ENCODE results near the gene ADAM8. TPM values are rescaled to one million over a fixed set of nuclear protein-coding genes. Genes with fewer than 3 reads are reported as not detected.

ADAM8 gene
- total and polyA plus RNA-seq, 2 of the 8 experiments (the other 6 are each of a cell fraction or from before 2014, with no cell fraction given) = 4.6 TPM

GRCh38 chr10:133248334-133248715 is 28.3 kb downstream of the ADAM8 start:
- POLR2A ChIA-PET (ENCODE audit: partially characterized antibody) = interaction anchor here (2.1 kb wide), 1 partner anchor 9 kb away, joined by 6 read pairs; no protein-coding TSS in a partner anchor
- H3K14ac ChIP-seq (ENCODE audit: insufficient read length) = no peak overlapping the region
- TF ChIP-seq CHD1 (IDR thresholded peaks at IDR 0.05; ENCODE audit: low read depth, low read length) (no peak), TAF7 (optimal IDR thresholded peaks at IDR 0.05; ENCODE audit: borderline replicate concordance, low read depth, low read length) (no peak), POU5F1 (IDR thresholded peaks at IDR 0.05; ENCODE audit: low read depth, low read length) (no peak), RXRA (IDR thresholded peaks at IDR 0.05; ENCODE audit: insufficient read depth, low read depth, low read length) (no peak), CTBP2 (IDR thresholded peaks at IDR 0.05; ENCODE audit: borderline replicate concordance, insufficient read depth, insufficient read length, low read length) (no peak), SIRT6 (IDR thresholded peaks at IDR 0.05; ENCODE audit: low read length) (no peak), TBP (IDR thresholded peaks at IDR 0.05; ENCODE audit: low read depth, low read length) (no peak), ASH2L (IDR thresholded peaks at IDR 0.05; ENCODE audit: low read length) (no peak), RNF2 (IDR thresholded peaks at IDR 0.05; ENCODE audit: borderline replicate concordance, low read depth, low read length, missing control alignments, poor library complexity, severe bottlenecking) (no peak), POLR2AphosphoS5 (IDR thresholded peaks at IDR 0.05; ENCODE audit: low read depth, low read length) (no peak), FOSL1 (IDR thresholded peaks at IDR 0.05; ENCODE audit: insufficient read depth, low read depth, low read length) (no peak), SP1 (IDR thresholded peaks at IDR 0.05; ENCODE audit: low read depth, low read length) (no peak), KDM4A (IDR thresholded peaks at IDR 0.05; ENCODE audit: low read depth, low read length, severe bottlenecking) (no peak), CBX5 (IDR thresholded peaks at IDR 0.05; ENCODE audit: low read depth, low read length) (no peak)

More at GRCh38 chr10:133248334-133248715, 28.3 kb downstream of the ADAM8 start:
- Histone ChIP-seq H3K4me2 (ENCODE audit: insufficient read depth in 1 of 2, low read depth in 2 of 2, low read length in 2 of 2) (no peak overlapping the region), H2BK120ac (replicated peaks; ENCODE audit: low read depth, low read length) (peak overlapping the region; percentile 31), H2AK5ac (ENCODE audit: low read depth, low read length) (no peak overlapping the region), H2BK20ac (ENCODE audit: low read length) (peak overlapping the region; percentile 48; the same call in 1 of the 2 replicates), H3K27ac (ENCODE audit: low read depth, low read length) (no peak overlapping the region), H3K23me2 (ENCODE audit: low read depth, low read length) (0 out of 2 replicates have a peak, but pooled peaks cover 1% of the 10 kb centered on the region), H4K20me1 (replicated peaks in 1 of 2; ENCODE audit: control insufficient read depth in 1 of 2, insufficient read depth in 2 of 2, low read length in 2 of 2) (peaks cover 0 to 2% of the 10 kb centered on the region in 2 experiments), H4K8ac (ENCODE audit: extremely low read depth, insufficient read depth, low read length) (no peak overlapping the region), H2AFZ (ENCODE audit: low read length) (no peak overlapping the region), H3K4me3 (ENCODE audit: extremely low read depth in 1 of 4, insufficient read depth in 2 of 4, low read depth in 3 of 4, low read length in 4 of 4) (no peak overlapping the region), H3K4me1 (replicated peaks in 1 of 4; ENCODE audit: control insufficient read depth in 3 of 4, insufficient read depth in 4 of 4, low read length in 3 of 4) (peaks cover 0 to 15% (median 8%) of the 10 kb centered on the region in 4 experiments; a peak in 5 of 7 replicates), H2BK5ac (ENCODE audit: low read depth, low read length) (peak overlapping the region; percentile 66; the same call in 1 of the 2 replicates), H2BK15ac (ENCODE audit: low read length) (no peak overlapping the region), H3K36me3 (ENCODE audit: control insufficient read depth in 2 of 4, insufficient read depth in 4 of 4, low read length in 3 of 4) (no peaks in the 10 kb centered on the region), H3K56ac (replicated peaks; ENCODE audit: insufficient read length, low read depth, low read length) (no peak overlapping the region), H3K9ac (replicated peaks in 1 of 4; ENCODE audit: extremely low read depth in 1 of 4, low read depth in 3 of 4, low read length in 3 of 4) (no peak overlapping the region), H3K23ac (ENCODE audit: insufficient read length) (no peak overlapping the region), H4K5ac (ENCODE audit: insufficient read length, low read depth, low read length) (no peak overlapping the region), H3K79me2 (ENCODE audit: control insufficient read depth in 1 of 2, insufficient read depth in 2 of 2, low read length in 2 of 2) (no peaks in the 10 kb centered on the region), H4K91ac (replicated peaks; ENCODE audit: insufficient read length, low read length) (peak overlapping the region; percentile 47), H3K79me1 (ENCODE audit: low read depth, low read length) (0 out of 2 replicates have a peak, but pooled peaks cover 2% of the 10 kb centered on the region), H2BK12ac (ENCODE audit: low read depth, low read length) (peak overlapping the region; percentile 84; the same call in 1 of the 2 replicates), H3K9me3 (ENCODE audit: insufficient read depth in 2 of 2, low read depth in 1 of 2, low read length in 1 of 2) (no peaks in the 10 kb centered on the region), H3K4ac (replicated peaks; ENCODE audit: insufficient read length, low read depth, low read length) (no peak overlapping the region), H3K18ac (ENCODE audit: extremely low read depth, low read length) (no peak overlapping the region), H3K27me3 (replicated peaks in 1 of 4; ENCODE audit: control insufficient read depth in 3 of 4, extremely low read depth in 1 of 4, insufficient read depth in 3 of 4, low read length in 3 of 4) (no peaks in the 10 kb centered on the region; a peak in 3 of 7 replicates)
- DNase-seq (ENCODE audit: low read depth in 1 of 2, low spot score in 2 of 2) (no peak), FAIRE-seq (no peak)
- CTCF ChIA-PET (ENCODE audit: partially characterized antibody) = interaction anchor here (1.2 to 3.6 kb wide), 5 partner anchors 10 to 310 kb away, joined by 3 to 24 read pairs (median 8); no protein-coding TSS in a partner anchor
- WGBS, 2 experiments (ENCODE audit: extremely low coverage in 1 of 2, insufficient coverage in 1 of 2, insufficient read length in 1 of 2, insufficient replicate concordance in 2 of 2, low coverage in 1 of 2, low lambda C conversion rate in 2 of 2, missing lambda C conversion rate in 1 of 2) = 81% methylated on average over 12 of the region's 12 CpGs; no CpG with 5 or more reads in 1 of the 2 experiments
